ENCODE results near the gene SLC26A8. TPM values are rescaled to one million over a fixed set of nuclear protein-coding genes. Genes with fewer than 3 reads are reported as not detected.
A peak's percentile ranks its signal among the peaks of the same experiment; 100 is the strongest.

Gene SLC26A8
- total and polyA plus RNA-seq, 2 of the 13 experiments (the other 11 are each of a cell fraction or from before 2014, with no cell fraction given), result 0.46 TPM; not detected in 1

GRCh38 chr6:35920793-35921732 lies 103.4 kb downstream of the SLC26A8 start, which contains the start of gene SRPK1 (continued):
- TF ChIP-seq, protein P1, sequence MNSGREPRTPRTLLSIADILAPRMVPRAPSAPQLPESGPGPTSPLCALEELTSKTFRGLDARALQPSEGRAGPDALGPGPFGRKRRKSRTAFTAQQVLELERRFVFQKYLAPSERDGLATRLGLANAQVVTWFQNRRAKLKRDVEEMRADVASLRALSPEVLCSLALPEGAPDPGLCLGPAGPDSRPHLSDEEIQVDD (CRISPR knock-in tag; IDR thresholded peaks at IDR 0.05; ENCODE audit: borderline replicate concordance), result peak; percentile 88; the same call in 1 of the 2 replicates
- TF ChIP-seq ZNF639 (CRISPR knock-in tag; conservative IDR thresholded peaks at IDR 0.05), result 0 out of 2 replicates have a peak, but pooled peaks have one; percentile 82
- peak; percentile 92 for TF ChIP-seq HNRNPK (IDR thresholded peaks at IDR 0.05; ENCODE audit: low read depth, low read length, poor library complexity, severe bottlenecking)
- peak; percentile 79; the same call in 1 of the 2 replicates for TF ChIP-seq ZC3H13 (CRISPR knock-in tag; IDR thresholded peaks at IDR 0.05)
- no peak for TF ChIP-seq NFATC3 (CRISPR knock-in tag; IDR thresholded peaks at IDR 0.05)
- peak; percentile 95; the same call in 1 of the 2 replicates for TF ChIP-seq ZNF704 (CRISPR knock-in tag; IDR thresholded peaks at IDR 0.05; ENCODE audit: borderline replicate concordance)
- peak; percentile 94 for TF ChIP-seq ERF (CRISPR knock-in tag; IDR thresholded peaks at IDR 0.05)
- TF ChIP-seq THAP9 (CRISPR knock-in tag; IDR thresholded peaks at IDR 0.05; ENCODE audit: borderline replicate concordance), result no peak
- no peak; the same call in 1 of the 2 replicates for TF ChIP-seq ZNF12 (CRISPR knock-in tag; IDR thresholded peaks at IDR 0.05)
- TF ChIP-seq, protein P2, sequence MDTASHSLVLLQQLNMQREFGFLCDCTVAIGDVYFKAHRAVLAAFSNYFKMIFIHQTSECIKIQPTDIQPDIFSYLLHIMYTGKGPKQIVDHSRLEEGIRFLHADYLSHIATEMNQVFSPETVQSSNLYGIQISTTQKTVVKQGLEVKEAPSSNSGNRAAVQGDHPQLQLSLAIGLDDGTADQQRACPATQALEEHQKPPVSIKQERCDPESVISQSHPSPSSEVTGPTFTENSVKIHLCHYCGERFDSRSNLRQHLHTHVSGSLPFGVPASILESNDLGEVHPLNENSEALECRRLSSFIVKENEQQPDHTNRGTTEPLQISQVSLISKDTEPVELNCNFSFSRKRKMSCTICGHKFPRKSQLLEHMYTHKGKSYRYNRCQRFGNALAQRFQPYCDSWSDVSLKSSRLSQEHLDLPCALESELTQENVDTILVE (CRISPR knock-in tag; IDR thresholded peaks at IDR 0.05), result peak; percentile 82
- peak; percentile 88 for TF ChIP-seq CAMTA2 (CRISPR knock-in tag; IDR thresholded peaks at IDR 0.05; ENCODE audit: borderline replicate concordance)
- peak; percentile 56; the same call in 1 of the 2 replicates for TF ChIP-seq ZNF431 (CRISPR knock-in tag; IDR thresholded peaks at IDR 0.05; ENCODE audit: borderline replicate concordance, low read depth)
- TF ChIP-seq ZBTB4 (CRISPR knock-in tag; IDR thresholded peaks at IDR 0.05; ENCODE audit: borderline replicate concordance), result no peak
- TF ChIP-seq ZNF644 (CRISPR knock-in tag; IDR thresholded peaks at IDR 0.05; ENCODE audit: low read depth), result no peak
- no peak for TF ChIP-seq ATF1 (CRISPR knock-in tag; IDR thresholded peaks at IDR 0.05)
- peak; percentile 95 for TF ChIP-seq POLR2AphosphoS5 (IDR thresholded peaks at IDR 0.05; ENCODE audit: low read depth, low read length)
- peak; percentile 82; the same call in 1 of the 2 replicates for TF ChIP-seq ZNF773 (CRISPR knock-in tag; IDR thresholded peaks at IDR 0.05; ENCODE audit: borderline replicate concordance)
